Stimulated activated CD8-positive, alpha-beta memory T cell treated with anti-CD3 and anti-CD28 coated beads, Interleukin-2, amount 100 ng/mL, for 1 hour (primary cell): ENCODE results near the gene SUSD3.
A peak's percentile ranks its signal among the peaks of the same experiment; 100 is the strongest.
"Not testable (repeated sequence)": the region's sequence is repeated elsewhere in the genome, so short reads cannot be mapped to it uniquely, and the experiment has no call there.

Experiments
- DNase-seq, 2 donors: peaks; one replicate each; pipeline ENCODE4 v3.0.0-alpha.2; 2020; ENCODE audit warnings: low read depth in 2 of 2

SUSD3 gene

GRCh38 chr9:93058355-93059010 is at the start of gene SUSD3:
Gene SUSD3, plus strand, starts transcription at chr9:93058701. Its CDS starts 42 bp downstream, at chr9:93058743.
- DNase-seq, result peak; percentile 21 to 29

- no peak for DNase-seq
Observed at GRCh38 chr9:93009337-93010015, 49.0 kb upstream of the SUSD3 start.

- no peak for DNase-seq
Observed at GRCh38 chr9:93010056-93010455, 48.4 kb upstream of the SUSD3 start.

- no peak for DNase-seq
Observed at GRCh38 chr9:93010704-93011103, 47.8 kb upstream of the SUSD3 start.

GRCh38 chr9:93011114-93011513 is 47.4 kb upstream of the SUSD3 start:
- DNase-seq, result no peak

GRCh38 chr9:93012963-93013855 is 45.3 kb upstream of the SUSD3 start:
- DNase-seq, result no peak

GRCh38 chr9:93013856-93014582 is 44.5 kb upstream of the SUSD3 start:
- no peak for DNase-seq

- not testable (repeated sequence) for DNase-seq
Observed at GRCh38 chr9:93015190-93015589, 43.3 kb upstream of the SUSD3 start.

- no peak for DNase-seq
Observed at GRCh38 chr9:93017621-93018020, 40.9 kb upstream of the SUSD3 start.

- DNase-seq, result no peak
Observed at GRCh38 chr9:93020151-93020550, 38.4 kb upstream of the SUSD3 start.

- no peak for DNase-seq
Observed at GRCh38 chr9:93020771-93021670, 37.5 kb upstream of the SUSD3 start.

GRCh38 chr9:93022066-93022465 is 36.4 kb upstream of the SUSD3 start:
- DNase-seq, result no peak

- no peak for DNase-seq
Observed at GRCh38 chr9:93022721-93023520, 35.6 kb upstream of the SUSD3 start.

GRCh38 chr9:93023521-93023815 is 35.0 kb upstream of the SUSD3 start:
- DNase-seq, result no peak

- DNase-seq, result no peak
Observed at GRCh38 chr9:93024646-93024910, 33.9 kb upstream of the SUSD3 start.

- no peak for DNase-seq
Observed at GRCh38 chr9:93024986-93025630, 33.4 kb upstream of the SUSD3 start.

GRCh38 chr9:93025736-93026135 is 32.8 kb upstream of the SUSD3 start:
- DNase-seq, result no peak

GRCh38 chr9:93026640-93027039 is 31.9 kb upstream of the SUSD3 start:
- no peak for DNase-seq

- no peak for DNase-seq
Observed at GRCh38 chr9:93027750-93028149, 30.8 kb upstream of the SUSD3 start.

- DNase-seq, result peak; percentile 31 to 43
Observed at GRCh38 chr9:93028448-93029006, 30.0 kb upstream of the SUSD3 start.
